WTC11 (cell line): Measurements from ENCODE around the gene NFAT5.

Experiments
- ATF2 ChIP-seq: sonication (generic); formaldehyde crosslinking; IDR thresholded peaks from 2 replicates; pipeline ENCODE4 v1.8.1; 2022; ENCODE audit warnings: low read depth, missing genetic modification reagents, borderline replicate concordance
- ATF3 ChIP-seq: sonication (generic); formaldehyde crosslinking; conservative IDR thresholded peaks from 2 replicates; pipeline ENCODE4 v1.8.1; 2022; ENCODE audit warnings: mild to moderate bottlenecking, missing genetic modification reagents
- CTCF ChIP-seq: fragments of 200-600 bp; IDR thresholded peaks from 2 replicates; pipeline ENCODE4 v1.8.0; 2022; ENCODE audit warnings: antibody characterized with exemption
- E2F5 ChIP-seq: sonication (generic); formaldehyde crosslinking; IDR thresholded peaks from 2 replicates; pipeline ENCODE4 v1.8.1; 2022; ENCODE audit warnings: mild to moderate bottlenecking, moderate library complexity, missing genetic modification reagents
- ESRRA ChIP-seq: sonication (generic); formaldehyde crosslinking; IDR thresholded peaks from 2 replicates; pipeline ENCODE4 v1.8.1; 2022; ENCODE audit warnings: mild to moderate bottlenecking, missing genetic modification reagents, borderline replicate concordance
- JUN ChIP-seq: sonication (generic); formaldehyde crosslinking; IDR thresholded peaks from 2 replicates; pipeline ENCODE4 v1.8.0; 2023; ENCODE audit warnings: mild to moderate bottlenecking, missing genetic modification reagents
- MLX ChIP-seq: sonication (generic); formaldehyde crosslinking; IDR thresholded peaks from 2 replicates; pipeline ENCODE4 v1.8.1; 2023; ENCODE audit warnings: mild to moderate bottlenecking, missing genetic modification reagents, moderate library complexity
- MXD4 ChIP-seq: fragments of 250-450 bp; sonication (Bioruptor Pico); IDR thresholded peaks from 2 replicates; pipeline ENCODE4 v1.8.0; 2021; ENCODE audit warnings: mild to moderate bottlenecking, moderate library complexity, borderline replicate concordance
- SMAD4 ChIP-seq: sonication (generic); formaldehyde crosslinking; IDR thresholded peaks from 2 replicates; pipeline ENCODE4 v1.8.0; 2022; ENCODE audit warnings: mild to moderate bottlenecking, missing genetic modification reagents
- SP1 ChIP-seq: sonication (generic); formaldehyde crosslinking; conservative IDR thresholded peaks from 2 replicates; pipeline ENCODE4 v1.8.1; 2022; ENCODE audit warnings: missing genetic modification reagents
- STAT6 ChIP-seq: sonication (generic); formaldehyde crosslinking; conservative IDR thresholded peaks from 2 replicates; pipeline ENCODE4 v1.8.1; 2023; ENCODE audit warnings: mild to moderate bottlenecking, low read depth, missing genetic modification reagents, moderate library complexity
- TCF7 ChIP-seq: sonication (generic); formaldehyde crosslinking; IDR thresholded peaks from 2 replicates; pipeline ENCODE4 v1.8.0; 2022; ENCODE audit warnings: mild to moderate bottlenecking, low read depth, missing genetic modification reagents, moderate library complexity
- TEAD4 ChIP-seq: sonication (generic); formaldehyde crosslinking; IDR thresholded peaks from 2 replicates; pipeline ENCODE4 v1.8.0; 2022; ENCODE audit warnings: mild to moderate bottlenecking, missing genetic modification reagents
- USF2 ChIP-seq: sonication (generic); formaldehyde crosslinking; IDR thresholded peaks from 2 replicates; pipeline ENCODE4 v1.8.1; 2023; ENCODE audit warnings: mild to moderate bottlenecking, missing genetic modification reagents, moderate library complexity

GRCh38 chr16:69618307-69618706 is 52.5 kb downstream of the NFAT5 start:
- TF ChIP-seq JUN = no peak
- TF ChIP-seq CTCF = no peak
- no peak for TF ChIP-seq ATF3 (CRISPR knock-in tag)
- TF ChIP-seq ESRRA = no peak
- no peak for TF ChIP-seq TCF7
- no peak for TF ChIP-seq MXD4 (CRISPR knock-in tag)
- no peak for TF ChIP-seq USF2 (CRISPR knock-in tag)
- no peak for TF ChIP-seq TEAD4 (CRISPR knock-in tag)
- no peak for TF ChIP-seq SP1 (CRISPR knock-in tag)
- no peak for TF ChIP-seq MLX (CRISPR knock-in tag)
- no peak for TF ChIP-seq E2F5 (CRISPR knock-in tag)
- TF ChIP-seq STAT6 = no peak
- no peak for TF ChIP-seq ATF2
- TF ChIP-seq SMAD4 (CRISPR knock-in tag) = no peak
